Astrocyte (in vitro differentiated cells and primary cell): Measurements from ENCODE around the gene WDR7. TPM values are rescaled to one million over a fixed set of nuclear protein-coding genes. Genes with fewer than 3 reads are reported as not detected.

Experiments
- DNase-seq: peaks from one replicate; pipeline ENCODE4 v3.0.0-alpha.2; 2010; ENCODE audit warnings: low read depth
- FAIRE-seq: peaks from 2 replicates; lab custom pipeline; 2011; peaks lifted over from hg19 to GRCh38; lab: Jason Lieb, UNC
- H2AFZ ChIP-seq: 2 replicates; pipeline ENCODE4 v1.6.0; 2012; ENCODE audit warnings: low read depth, low read length, inconsistent platforms
- H3K27ac ChIP-seq: 2 replicates; pipeline ENCODE4 v1.5.1; 2011; ENCODE audit warnings: low read depth, low read length, inconsistent platforms
- H3K27me3 ChIP-seq: 2 replicates; pipeline ENCODE4 v1.6.0; 2011; ENCODE audit warnings: low read length, inconsistent platforms; ENCODE audit not compliant: insufficient read depth
- H3K36me3 ChIP-seq: 2 replicates; pipeline ENCODE4 v1.5.1; 2011; ENCODE audit warnings: low read length, inconsistent platforms; ENCODE audit not compliant: insufficient read depth
- H3K4me1 ChIP-seq: 2 replicates; pipeline ENCODE4 v1.5.1; 2011; ENCODE audit warnings: low read length, inconsistent platforms; ENCODE audit not compliant: insufficient read depth
- H3K4me2 ChIP-seq: 2 replicates; pipeline ENCODE4 v1.6.0; 2012; ENCODE audit warnings: low read length, inconsistent platforms
- H3K4me3 ChIP-seq: 2 replicates; pipeline ENCODE4 v1.5.1; 2011; ENCODE audit warnings: low read depth, mild to moderate bottlenecking, low read length, inconsistent platforms; ENCODE audit not compliant: insufficient read depth
- H3K79me2 ChIP-seq: 2 replicates; pipeline ENCODE4 v1.6.0; 2012; ENCODE audit warnings: mild to moderate bottlenecking, low read length, inconsistent platforms; ENCODE audit not compliant: insufficient read depth
- H3K9ac ChIP-seq: 2 replicates; pipeline ENCODE4 v1.6.0; 2012; ENCODE audit warnings: mild to moderate bottlenecking, low read length, inconsistent platforms
- H3K9me3 ChIP-seq: 2 replicates; pipeline ENCODE4 v1.5.1; 2012; ENCODE audit warnings: low read depth, mild to moderate bottlenecking, low read length, inconsistent platforms; ENCODE audit not compliant: insufficient read depth
- H4K20me1 ChIP-seq: 2 replicates; pipeline ENCODE4 v1.6.0; 2012; ENCODE audit warnings: low read length, inconsistent platforms; ENCODE audit not compliant: insufficient read depth
- H3K27ac Mint-ChIP-seq: one replicate; pipeline ENCODE4 v1.8.0; 2021; ENCODE audit warnings: mild to moderate bottlenecking, mixed read lengths; ENCODE audit not compliant: unreplicated experiment
- H3K27me3 Mint-ChIP-seq: one replicate; pipeline ENCODE4 v1.8.0; 2021; ENCODE audit warnings: low read depth, mixed read lengths; ENCODE audit not compliant: unreplicated experiment
- H3K36me3 Mint-ChIP-seq: one replicate; pipeline ENCODE4 v1.8.0; 2021; ENCODE audit warnings: low read depth, mixed read lengths; ENCODE audit not compliant: unreplicated experiment
- H3K4me1 Mint-ChIP-seq: one replicate; pipeline ENCODE4 v1.8.0; 2021; ENCODE audit warnings: low read depth, mixed read lengths; ENCODE audit not compliant: unreplicated experiment
- H3K4me3 Mint-ChIP-seq: one replicate; pipeline ENCODE4 v1.8.0; 2021; ENCODE audit warnings: mild to moderate bottlenecking, moderate library complexity, mixed read lengths; ENCODE audit not compliant: unreplicated experiment
- H3K9me3 Mint-ChIP-seq: one replicate; pipeline ENCODE4 v1.8.0; 2021; ENCODE audit warnings: mild to moderate bottlenecking, mixed read lengths; ENCODE audit not compliant: unreplicated experiment
- CTCF ChIP-seq: IDR thresholded peaks from 2 replicates; pipeline ENCODE4 v1.5.1; 2011; ENCODE audit warnings: low read depth, mild to moderate bottlenecking, inconsistent platforms, low read length, moderate library complexity; ENCODE audit not compliant: insufficient read depth
- EZH2 ChIP-seq: IDR thresholded peaks from 2 replicates; pipeline ENCODE4 v1.6.1; 2012; ENCODE audit warnings: mild to moderate bottlenecking, low read length, inconsistent platforms; ENCODE audit not compliant: insufficient read depth
- total RNA-seq: library from RNA; stranded (reverse); gene quantifications from 2 replicates; pipeline ENCODE4 v1.2.1, GENCODE V29; 2021

WDR7 gene
- total RNA-seq, 1 donor from 2014 or later = 16.9 TPM

- no peak overlapping the region for H3K4me2 ChIP-seq
- H3K9ac ChIP-seq = no peak overlapping the region
- FAIRE-seq = no peak
- no peak overlapping the region for H3K27ac ChIP-seq
- peaks cover 16% of the 10 kb centered on the region for H3K4me1 Mint-ChIP-seq
- no peak overlapping the region for H3K4me3 ChIP-seq
- H4K20me1 ChIP-seq = peaks cover 16% of the 10 kb centered on the region
- no peaks in the 10 kb centered on the region for H3K9me3 Mint-ChIP-seq
- peaks cover 51% of the 10 kb centered on the region for H3K79me2 ChIP-seq
- H3K4me1 ChIP-seq = no peaks in the 10 kb centered on the region
- no peaks in the 10 kb centered on the region for H3K9me3 ChIP-seq
- peak overlapping the region; percentile 43 for H3K27ac Mint-ChIP-seq
- no peak for TF ChIP-seq EZH2
- TF ChIP-seq CTCF = no peak
- H3K27me3 Mint-ChIP-seq = no peaks in the 10 kb centered on the region
- H3K36me3 Mint-ChIP-seq = no peaks in the 10 kb centered on the region
- no peaks in the 10 kb centered on the region for H3K27me3 ChIP-seq
- no peak overlapping the region for H2AFZ ChIP-seq
- H3K36me3 ChIP-seq = no peaks in the 10 kb centered on the region
- DNase-seq = no peak
- H3K4me3 Mint-ChIP-seq = no peak overlapping the region
Measured at GRCh38 chr18:56661360-56662062, 10.4 kb downstream of the WDR7 start.

GRCh38 chr18:56662063-56662408 is 10.9 kb downstream of the WDR7 start:
- Histone ChIP-seq H3K4me2 (no peak overlapping the region), H3K4me3 (no peak overlapping the region), H3K36me3 (no peaks in the 10 kb centered on the region), H3K4me1 (no peaks in the 10 kb centered on the region), H3K9ac (no peak overlapping the region), H4K20me1 (peaks cover 16% of the 10 kb centered on the region), H3K27ac (no peak overlapping the region), H3K9me3 (no peaks in the 10 kb centered on the region), H3K27me3 (no peaks in the 10 kb centered on the region), H2AFZ (no peak overlapping the region), H3K79me2 (peaks cover 48% of the 10 kb centered on the region)
- no peak overlapping the region for H3K27ac Mint-ChIP-seq
- TF ChIP-seq CTCF = no peak
- TF ChIP-seq EZH2 = no peak
- H3K4me1 Mint-ChIP-seq = peaks cover 16% of the 10 kb centered on the region
- no peak overlapping the region for H3K4me3 Mint-ChIP-seq
- H3K27me3 Mint-ChIP-seq = no peaks in the 10 kb centered on the region
- DNase-seq (no peak), FAIRE-seq (no peak)
- no peaks in the 10 kb centered on the region for H3K36me3 Mint-ChIP-seq
- no peaks in the 10 kb centered on the region for H3K9me3 Mint-ChIP-seq

- no peak overlapping the region for H3K4me3 Mint-ChIP-seq
- no peaks in the 10 kb centered on the region for H3K36me3 ChIP-seq
- H3K9me3 Mint-ChIP-seq = no peaks in the 10 kb centered on the region
- no peak for DNase-seq
- no peaks in the 10 kb centered on the region for H3K4me1 ChIP-seq
- no peaks in the 10 kb centered on the region for H3K27me3 ChIP-seq
- no peak overlapping the region for H3K4me3 ChIP-seq
- H3K4me2 ChIP-seq = no peak overlapping the region
- H3K36me3 Mint-ChIP-seq = no peaks in the 10 kb centered on the region
- H3K9ac ChIP-seq = no peak overlapping the region
- TF ChIP-seq CTCF (no peak), EZH2 (no peak)
- no peak overlapping the region for H3K27ac Mint-ChIP-seq
- FAIRE-seq = no peak
- H3K4me1 Mint-ChIP-seq = peaks cover 16% of the 10 kb centered on the region
- H3K9me3 ChIP-seq = no peaks in the 10 kb centered on the region
- no peak overlapping the region for H2AFZ ChIP-seq
- H4K20me1 ChIP-seq = peaks cover 16% of the 10 kb centered on the region
- peaks cover 46% of the 10 kb centered on the region for H3K79me2 ChIP-seq
- no peaks in the 10 kb centered on the region for H3K27me3 Mint-ChIP-seq
- no peak overlapping the region for H3K27ac ChIP-seq
Measured at GRCh38 chr18:56662502-56662901, 11.3 kb downstream of the WDR7 start.
